Heart right ventricle (tissue), 16 donors: ENCODE data around the gene SLC16A3. TPM values are rescaled to one million over a fixed set of nuclear protein-coding genes. Genes with fewer than 3 reads are reported as not detected.

Experiments
- ATAC-seq, 8 donors: fragments of 200-7000 bp; cut with Tn5 transposase; one replicate each; pipeline ENCODE4 v1.9.1; 2020; ENCODE audit warnings: mild to moderate bottlenecking in 8 of 8, moderate library complexity in 8 of 8, moderate number of reproducible peaks in 1 of 8
- DNase-seq, 2 donors: peaks; one replicate each; pipeline ENCODE4 v3.0.0-alpha.2; 2020
- H3K27ac ChIP-seq, 10 donors: fragments of 200-600 bp; sonication (generic) in 2 of 10; one replicate each; pipeline versions ENCODE4 v1.5.0 to v1.8.0; 2020 to 2022; ENCODE audit warnings: mild to moderate bottlenecking in 3 of 10
- H3K27me3 ChIP-seq, 7 donors: fragments of 200-600 bp; one replicate each; pipeline ENCODE4 v1.8.0; 2021 to 2022; ENCODE audit warnings: mild to moderate bottlenecking in 2 of 7
- H3K36me3 ChIP-seq, 9 donors: fragments of 200-600 bp; sonication (generic) in 1 of 9; one replicate each; pipeline versions ENCODE4 v1.5.0 to v1.8.0; 2020 to 2022; ENCODE audit warnings: mild to moderate bottlenecking in 2 of 9
- H3K4me1 ChIP-seq, 9 donors: fragments of 200-600 bp; sonication (generic) in 1 of 9; one replicate each; pipeline versions ENCODE4 v1.5.0 to v1.8.0; 2020 to 2022; ENCODE audit warnings: mild to moderate bottlenecking in 4 of 9
- H3K4me3 ChIP-seq, 10 donors: fragments of 200-600 bp; sonication (generic) in 2 of 10; one replicate each; pipeline versions ENCODE4 v1.5.0 to v1.8.0; 2020 to 2022; ENCODE audit warnings: mild to moderate bottlenecking in 7 of 10, moderate library complexity in 2 of 10
- H3K9me3 ChIP-seq, 11 donors: fragments of 200-600 bp in 10 of 11; sonication (generic) in 2 of 11; one replicate each; pipeline versions ENCODE4 v1.5.0 to v1.8.0; 2013 to 2022; ENCODE audit warnings: mild to moderate bottlenecking in 2 of 11, control low read depth in 1 of 11, moderate library complexity in 1 of 11
- CTCF ChIP-seq, 9 donors: fragments of 200-600 bp; sonication (generic) in 2 of 9; IDR thresholded peaks; one replicate each; pipeline versions ENCODE4 v1.5.0 to v1.8.0; 2021 to 2022; ENCODE audit warnings: antibody characterized with exemption in 9 of 9, mild to moderate bottlenecking in 5 of 9, moderate library complexity in 1 of 9
- WGBS, 2 donors: extraction: QIAGEN DNeasy Blood & Tissue Kit; methylation state at CpG; one replicate each; pipeline ENCODE4 v1.1.7; 2013; ENCODE audit warnings: inconsistent platforms in 1 of 2; 5-methylcytosine and 5-hydroxymethylcytosine counted together
- intact Hi-C, 10 donors: fragments of 100-400 bp; cut with DNase I; formaldehyde crosslinking; loops; one replicate each; pipeline versions ENCODE4 v1.11.1 to v1.14.2; 2022
- polyA plus RNA-seq, 2 donors: library from polyadenylated mRNA; stranded (reverse); fragments of 200-250 nt; gene quantifications; one replicate each; pipeline ENCODE4 v1.2.3, GENCODE V29; 2013
- total RNA-seq, 10 donors: library from RNA; stranded (reverse); fragmentation: NEBNext Ultra II Directional in 3 of 10; extraction: Animal tissue kit (Norgen Biotek cat#: 25700) in 3 of 10; gene quantifications; one replicate each; pipeline versions ENCODE4 v1.2.1 to v1.2.4, GENCODE V29; 2021 to 2023
- donor health status: Arrhythmogenic right ventricular cardiomyopathy.
- donor health status: ischemic (EF 13 %, LVEDD 7.1; RV severe dilation, severe dysfunction).
- donor health status: healthy with polysubstance abuse.
- donor health status: DM: no; HTN: yes; CAD: no.
- donor health status: DM: no; HTN: no; CAD: no.
- donor health status: ischemic (EF 25% LVEDD 6.9; RV normal size, moderate dysfunction).
- donor health status: ischemic (EF 25% LVEDD 5.7; RV mildly dilated, moderate dysfunction).
- donor health status: healthy.
- donor health status: DM: yes; HTN: yes; CAD: no.
- donor health status: Ischemic cardiomyopathy.
- donor health status: ischemic (EF 35%, LVEDD 5.7; RV mildly dilated, moderate dysfunction).
- donor health status: nonischemic (EF 11% LVEDD 7.7; RV severe dilation, severe dysfunction).
- donor health status: DM: yes; HTN: yes; CAD: no.
- donor health status: PGD.
- donor health status: ischemic (EF 29% LVEDD 5.4; RV normal size, mild dysfunction).
- donor health status: nonischemic (EF 23%, LVEDD 6.1; RV moderate dilation, normal function).

The SLC16A3 gene
- total and polyA plus RNA-seq, 12 donors = 4.8 to 65.3 (median 10.1) TPM

DNA sequence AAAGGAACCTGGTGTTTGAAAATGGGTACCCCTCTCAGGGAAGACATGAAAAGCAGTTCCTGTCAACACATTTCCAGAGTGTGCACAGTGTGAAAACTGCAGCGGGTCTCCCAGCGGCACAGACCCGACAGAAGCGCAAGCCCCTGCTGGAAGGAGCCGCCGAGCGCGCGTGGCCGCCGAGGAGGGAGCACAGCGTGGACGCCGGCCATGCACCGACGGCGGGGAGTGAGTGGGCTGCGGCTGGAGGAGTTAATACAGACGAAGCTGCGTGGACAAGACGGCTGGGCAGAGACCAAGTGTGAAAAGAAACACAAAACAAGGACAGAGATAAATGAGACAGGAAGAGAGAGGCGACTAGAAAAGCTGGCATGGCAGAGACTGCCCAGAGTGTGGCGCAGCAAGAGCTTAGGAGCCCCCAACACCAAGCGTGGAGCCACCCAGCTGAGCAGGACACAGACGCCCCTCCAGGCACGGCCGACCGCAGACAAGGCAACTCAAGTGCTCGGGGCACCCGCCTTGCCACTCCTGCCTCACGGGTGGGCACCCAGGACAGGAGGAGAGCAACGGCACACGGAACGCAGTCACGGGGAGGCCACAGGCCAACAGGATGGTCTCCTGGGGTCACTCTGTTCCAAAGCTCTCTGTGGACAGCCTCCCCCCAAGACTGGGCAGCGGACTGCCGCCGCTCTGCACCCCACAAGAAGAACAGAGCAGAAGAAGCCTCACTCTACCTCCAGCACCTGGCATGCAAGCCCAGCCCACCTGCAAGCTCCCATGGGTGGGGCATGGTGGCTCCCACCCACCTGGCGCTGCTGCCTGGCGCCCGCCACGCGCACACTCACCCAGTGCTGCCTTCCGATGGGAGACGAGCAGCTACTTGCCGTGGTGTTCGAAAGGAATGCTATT lies 16.5 kb downstream of the SLC16A3 start:
- Histone ChIP-seq H3K36me3 (peaks cover 8 to 83% (median 58%) of the 10 kb centered on the region in 9 donors), H3K9me3 (no peaks in the 10 kb centered on the region), H3K4me3 (no peak overlapping the region), H3K4me1 (peaks cover 41 to 81% (median 61%) of the 10 kb centered on the region in 9 donors), H3K27ac (peak overlapping the region in 3 of 10 donors; percentile 61 to 80 (median 75)), H3K27me3 (no peaks in the 10 kb centered on the region)
- DNase-seq = no peak
- no peak for ATAC-seq
- intact Hi-C loops = loop anchor here in 4 of 10 donors (10.0 kb wide), 2 partner anchors 49 to 79 kb away; no protein-coding TSS in a partner anchor
- TF ChIP-seq CTCF (IDR thresholded peaks at IDR 0.05) = no peak
- WGBS, 2 donors = 83 to 86% methylated on average over 47 of the region's 47 CpGs

- no peak for TF ChIP-seq CTCF (IDR thresholded peaks at IDR 0.05)
- DNase-seq (no peak), ATAC-seq (no peak)
- no peaks in the 10 kb centered on the region for H3K9me3 ChIP-seq
- peaks cover 35 to 81% (median 56%) of the 10 kb centered on the region in 9 donors for H3K4me1 ChIP-seq
- intact Hi-C loops = loop anchor here in 4 of 10 donors (10.0 kb wide), 2 partner anchors 49 to 79 kb away; no protein-coding TSS in a partner anchor
- H3K27me3 ChIP-seq = no peaks in the 10 kb centered on the region
- H3K36me3 ChIP-seq = peaks cover 11 to 89% (median 63%) of the 10 kb centered on the region in 9 donors
- no peak overlapping the region for H3K4me3 ChIP-seq
- peak overlapping the region in 9 of 10 donors; percentile 49 to 80 (median 61) for H3K27ac ChIP-seq
- WGBS, 2 donors = 94 to 97% methylated on average over 5 of the region's 5 CpGs
Observed at GRCh38 chr17:82246040-82246364, 17.2 kb downstream of the SLC16A3 start.

DNA sequence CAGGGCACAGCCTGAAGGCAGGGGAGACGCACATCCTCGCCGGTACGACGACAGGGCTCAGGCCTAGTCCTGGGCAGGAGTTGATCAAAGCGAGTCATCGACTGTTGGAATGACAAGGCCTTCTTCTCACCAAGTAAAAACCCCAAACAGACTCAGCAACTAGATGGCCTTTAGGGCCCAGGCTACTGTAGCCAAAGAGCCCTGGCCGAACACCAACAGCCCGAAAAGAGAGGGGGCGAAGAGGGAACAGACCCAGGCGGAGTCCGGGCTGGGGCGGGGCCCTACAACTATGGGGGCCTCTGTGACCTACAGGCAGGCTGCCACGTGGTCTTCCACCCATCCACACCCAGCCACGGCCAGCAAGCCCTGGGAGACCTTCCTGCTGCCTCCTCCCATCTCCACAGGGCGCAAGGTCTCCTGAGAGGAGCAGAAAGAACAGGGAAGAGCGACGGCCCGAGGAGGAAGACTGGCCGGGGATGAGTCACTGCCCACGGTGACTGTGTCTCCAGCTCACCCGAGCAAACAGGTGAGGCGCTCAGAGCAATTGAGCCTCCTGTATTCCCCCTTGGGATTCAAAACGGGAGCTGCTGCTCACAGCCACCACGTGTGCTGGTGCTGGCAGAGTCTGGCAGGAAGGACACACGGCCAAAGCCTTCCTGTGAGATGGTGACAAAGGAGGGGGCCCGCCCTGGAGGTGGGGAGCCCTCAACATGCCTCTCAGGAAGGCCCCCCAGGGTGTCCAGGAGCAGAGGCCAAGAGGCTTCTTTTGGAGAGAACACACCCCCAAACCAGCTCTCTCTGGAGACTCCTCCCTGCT lies 17.7 kb downstream of the SLC16A3 start:
- DNase-seq (no peak), ATAC-seq (peak in 7 of 8 donors; percentile 14 to 49 (median 30))
- Histone ChIP-seq H3K36me3 (peaks cover 14 to 94% (median 69%) of the 10 kb centered on the region in 9 donors), H3K27ac (peak overlapping the region in 9 of 10 donors; percentile 49 to 80 (median 61)), H3K4me1 (peaks cover 29 to 77% (median 50%) of the 10 kb centered on the region in 9 donors), H3K4me3 (no peak overlapping the region), H3K27me3 (no peaks in the 10 kb centered on the region), H3K9me3 (no peaks in the 10 kb centered on the region)
- TF ChIP-seq CTCF (IDR thresholded peaks at IDR 0.05) = no peak
- 37 to 52% methylated on average over 27 of the region's 27 CpGs for WGBS, 2 donors
- intact Hi-C loops = loop anchor here in 4 of 10 donors (10.0 kb wide), 2 partner anchors 48 to 78 kb away; no protein-coding TSS in a partner anchor
